ENCODE data around the gene ITLN1. TPM values are rescaled to one million over a fixed set of nuclear protein-coding genes. Genes with fewer than 3 reads are reported as not detected.

ITLN1 gene
- polyA plus RNA-seq, 1 donor from 2014 or later, result not detected

DNA sequence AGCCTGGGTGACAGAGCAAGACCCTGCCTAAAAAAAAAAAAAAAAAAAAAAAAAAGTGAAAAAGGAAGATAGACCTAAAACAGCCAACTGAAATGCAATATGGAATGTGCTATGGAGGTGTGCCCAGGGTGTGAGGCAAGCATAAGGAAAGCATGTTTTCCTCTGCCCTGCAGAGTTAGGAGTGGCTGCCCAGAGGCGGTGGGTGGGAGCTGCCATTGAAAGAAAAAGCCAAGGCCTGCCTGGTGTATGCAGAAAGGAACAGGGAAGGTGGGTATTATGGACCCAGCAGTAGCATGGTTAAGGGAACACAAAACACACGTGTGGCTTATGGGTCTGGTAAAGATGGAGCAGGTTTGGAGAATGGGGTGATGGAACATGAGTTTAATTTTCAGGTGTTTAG lies 31.2 kb downstream of the ITLN1 start:
- H3K79me2 ChIP-seq (replicated peaks; ENCODE audit: insufficient read depth, low read length), result no peaks in the 10 kb centered on the region
- no peak overlapping the region for H3K4me2 ChIP-seq (ENCODE audit: low read length)
- no peak overlapping the region for H3K27ac ChIP-seq (ENCODE audit: low read length)
- no peaks in the 10 kb centered on the region for H3K36me3 ChIP-seq (ENCODE audit: insufficient read depth, low read length)
- no peak overlapping the region for H2AFZ ChIP-seq (ENCODE audit: low read depth, low read length)
- H3K9ac ChIP-seq (ENCODE audit: low read length), result no peak overlapping the region
- H3K27me3 ChIP-seq (ENCODE audit: insufficient read depth, low read depth, low read length), result no peaks in the 10 kb centered on the region
- H3K9me3 ChIP-seq (ENCODE audit: low read length), result no peaks in the 10 kb centered on the region
- no peak overlapping the region for H3K4me3 ChIP-seq (ENCODE audit: low read length)
- TF ChIP-seq, protein P1, sequence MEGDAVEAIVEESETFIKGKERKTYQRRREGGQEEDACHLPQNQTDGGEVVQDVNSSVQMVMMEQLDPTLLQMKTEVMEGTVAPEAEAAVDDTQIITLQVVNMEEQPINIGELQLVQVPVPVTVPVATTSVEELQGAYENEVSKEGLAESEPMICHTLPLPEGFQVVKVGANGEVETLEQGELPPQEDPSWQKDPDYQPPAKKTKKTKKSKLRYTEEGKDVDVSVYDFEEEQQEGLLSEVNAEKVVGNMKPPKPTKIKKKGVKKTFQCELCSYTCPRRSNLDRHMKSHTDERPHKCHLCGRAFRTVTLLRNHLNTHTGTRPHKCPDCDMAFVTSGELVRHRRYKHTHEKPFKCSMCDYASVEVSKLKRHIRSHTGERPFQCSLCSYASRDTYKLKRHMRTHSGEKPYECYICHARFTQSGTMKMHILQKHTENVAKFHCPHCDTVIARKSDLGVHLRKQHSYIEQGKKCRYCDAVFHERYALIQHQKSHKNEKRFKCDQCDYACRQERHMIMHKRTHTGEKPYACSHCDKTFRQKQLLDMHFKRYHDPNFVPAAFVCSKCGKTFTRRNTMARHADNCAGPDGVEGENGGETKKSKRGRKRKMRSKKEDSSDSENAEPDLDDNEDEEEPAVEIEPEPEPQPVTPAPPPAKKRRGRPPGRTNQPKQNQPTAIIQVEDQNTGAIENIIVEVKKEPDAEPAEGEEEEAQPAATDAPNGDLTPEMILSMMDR (IDR thresholded peaks at IDR 0.05; ENCODE audit: poor library complexity, severe bottlenecking), result no peak
- no peak for TF ChIP-seq EZH2 (IDR thresholded peaks at IDR 0.05; ENCODE audit: borderline replicate concordance, insufficient read depth, low read length, poor library complexity, severe bottlenecking)
- TF ChIP-seq MXI1 (conservative IDR thresholded peaks at IDR 0.05; ENCODE audit: poor library complexity, severe bottlenecking), result no peak
- no peak for TF ChIP-seq TAF1 (IDR thresholded peaks at IDR 0.05; ENCODE audit: low read depth)
- no peak for TF ChIP-seq POLR2AphosphoS5 (IDR thresholded peaks at IDR 0.05)
- TF ChIP-seq SMC3 (conservative IDR thresholded peaks at IDR 0.05; ENCODE audit: poor library complexity), result no peak
- no peak for TF ChIP-seq RAD21 (conservative IDR thresholded peaks at IDR 0.05)
- TF ChIP-seq EP300 (conservative IDR thresholded peaks at IDR 0.05; ENCODE audit: poor library complexity, severe bottlenecking), result no peak
- TF ChIP-seq REST (IDR thresholded peaks at IDR 0.05; ENCODE audit: borderline replicate concordance), result no peak
- no peaks in the 10 kb centered on the region for H4K20me1 ChIP-seq (ENCODE audit: insufficient read depth)
- H3F3A ChIP-seq (ENCODE audit: insufficient read depth, low read length, poor library complexity, severe bottlenecking), result no peaks in the 10 kb centered on the region
- no peaks in the 10 kb centered on the region for H3K9me2 ChIP-seq (ENCODE audit: insufficient read depth, low read length)

DNA sequence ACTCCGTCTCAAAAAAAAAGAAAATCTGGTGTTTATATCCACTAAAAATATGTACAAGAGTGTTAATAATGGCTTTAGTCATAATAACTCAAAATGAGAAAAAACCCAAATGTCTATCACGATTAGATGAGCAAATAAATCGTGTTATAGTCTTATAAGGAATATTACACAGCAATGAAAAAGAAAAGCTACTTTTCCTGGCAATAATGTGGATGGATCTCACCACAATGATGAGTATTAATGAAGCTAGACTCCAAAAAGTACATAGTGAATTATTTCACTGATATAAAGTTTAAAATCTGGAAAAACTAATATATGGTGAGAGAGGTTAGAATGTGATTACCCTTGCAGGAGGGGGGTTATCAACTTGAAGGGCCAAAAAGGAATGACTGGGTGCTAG lies 32.0 kb downstream of the ITLN1 start:
- Histone ChIP-seq H3K79me2 (replicated peaks; ENCODE audit: insufficient read depth, low read length) (no peaks in the 10 kb centered on the region), H3K9me3 (ENCODE audit: low read length) (no peaks in the 10 kb centered on the region), H3K9ac (ENCODE audit: low read length) (no peak overlapping the region), H3K9me2 (ENCODE audit: insufficient read depth, low read length) (no peaks in the 10 kb centered on the region), H3K36me3 (ENCODE audit: insufficient read depth, low read length) (no peaks in the 10 kb centered on the region), H3K27me3 (ENCODE audit: insufficient read depth, low read depth, low read length) (no peaks in the 10 kb centered on the region), H2AFZ (ENCODE audit: low read depth, low read length) (no peak overlapping the region), H3K4me3 (ENCODE audit: low read length) (no peak overlapping the region), H3F3A (ENCODE audit: insufficient read depth, low read length, poor library complexity, severe bottlenecking) (no peaks in the 10 kb centered on the region), H3K4me2 (ENCODE audit: low read length) (no peak overlapping the region), H4K20me1 (ENCODE audit: insufficient read depth) (no peaks in the 10 kb centered on the region), H3K27ac (ENCODE audit: low read length) (no peak overlapping the region)
- TF ChIP-seq EP300 (conservative IDR thresholded peaks at IDR 0.05; ENCODE audit: poor library complexity, severe bottlenecking) (no peak), EZH2 (IDR thresholded peaks at IDR 0.05; ENCODE audit: borderline replicate concordance, insufficient read depth, low read length, poor library complexity, severe bottlenecking) (no peak), POLR2AphosphoS5 (IDR thresholded peaks at IDR 0.05) (no peak), RAD21 (conservative IDR thresholded peaks at IDR 0.05) (no peak), MXI1 (conservative IDR thresholded peaks at IDR 0.05; ENCODE audit: poor library complexity, severe bottlenecking) (no peak), SMC3 (conservative IDR thresholded peaks at IDR 0.05; ENCODE audit: poor library complexity) (no peak), TAF1 (IDR thresholded peaks at IDR 0.05; ENCODE audit: low read depth) (no peak), REST (IDR thresholded peaks at IDR 0.05; ENCODE audit: borderline replicate concordance) (no peak)
- TF ChIP-seq, protein P1 (IDR thresholded peaks at IDR 0.05; ENCODE audit: poor library complexity, severe bottlenecking), result no peak
